Measurements from ENCODE around the gene CAMKK2. TPM values are rescaled to one million over a fixed set of nuclear protein-coding genes. Genes with fewer than 3 reads are reported as not detected.
"Not testable (repeated sequence)": the region's sequence is repeated elsewhere in the genome, so short reads cannot be mapped to it uniquely, and the experiment has no call there.

The CAMKK2 gene
- total and polyA plus RNA-seq, 8 donors = 9.3 to 26.7 (median 13.0) TPM

- Histone ChIP-seq H3K27me3 (no peaks in the 10 kb centered on the region), H3K9me3 (no peaks in the 10 kb centered on the region), H3K36me3 (peaks cover 0 to 17% (median 3%) of the 10 kb centered on the region in 3 donors), H3K4me3 (no peak overlapping the region), H3K4me1 (no peaks in the 10 kb centered on the region), H3K27ac (no peak overlapping the region)
- ATAC-seq (no peak), FAIRE-seq (no peak), DNase-seq (no peak)
- WGBS, 2 donors = 92 to 94% methylated on average over 9 to 10 of the region's 10 CpGs
- TF ChIP-seq CTCF (IDR thresholded peaks at IDR 0.05) = no peak
- intact Hi-C loops (cut with DNase I) = no loop called here
Measured at GRCh38 chr12:121263206-121263935, 33.1 kb downstream of the CAMKK2 start.

GRCh38 chr12:121261398-121261797, 35.1 kb downstream of the CAMKK2 start:
- 83 to 88% methylated on average over 6 of the region's 6 CpGs for WGBS, 2 donors
- H3K4me3 ChIP-seq = no peak overlapping the region
- DNase-seq = no peak
- H3K9me3 ChIP-seq = no peaks in the 10 kb centered on the region
- no peak overlapping the region for H3K27ac ChIP-seq
- no peak for TF ChIP-seq CTCF (IDR thresholded peaks at IDR 0.05)
- intact Hi-C loops (cut with DNase I) = no loop called here
- ATAC-seq = no peak
- H3K27me3 ChIP-seq = no peaks in the 10 kb centered on the region
- no peaks in the 10 kb centered on the region for H3K4me1 ChIP-seq
- FAIRE-seq = no peak
- peaks cover 0 to 17% (median 3%) of the 10 kb centered on the region in 3 donors for H3K36me3 ChIP-seq

GRCh38 chr12:121260091-121260490, 36.4 kb downstream of the CAMKK2 start:
- FAIRE-seq (no peak), ATAC-seq (no peak), DNase-seq (no peak)
- 89 to 91% methylated on average over 7 of the region's 7 CpGs for WGBS, 2 donors
- Histone ChIP-seq H3K4me1 (no peaks in the 10 kb centered on the region), H3K36me3 (peaks cover 0 to 17% (median 3%) of the 10 kb centered on the region in 3 donors), H3K9me3 (no peaks in the 10 kb centered on the region), H3K4me3 (no peak overlapping the region), H3K27me3 (no peaks in the 10 kb centered on the region), H3K27ac (no peak overlapping the region)
- TF ChIP-seq CTCF (IDR thresholded peaks at IDR 0.05) = no peak
- intact Hi-C loops (cut with DNase I) = no loop called here

GRCh38 chr12:121259074-121259473, 37.4 kb downstream of the CAMKK2 start:
- TF ChIP-seq CTCF (IDR thresholded peaks at IDR 0.05) = no peak
- Histone ChIP-seq H3K27me3 (no peaks in the 10 kb centered on the region), H3K4me3 (no peak overlapping the region), H3K36me3 (peaks cover 0 to 17% (median 3%) of the 10 kb centered on the region in 3 donors), H3K4me1 (no peaks in the 10 kb centered on the region), H3K27ac (no peak overlapping the region), H3K9me3 (no peaks in the 10 kb centered on the region)
- FAIRE-seq (no peak), ATAC-seq (no peak), DNase-seq (no peak)
- intact Hi-C loops (cut with DNase I) = no loop called here
- WGBS, 2 donors = 98% methylated on average over 11 of the region's 11 CpGs

GRCh38 chr12:121257704-121258449, 38.6 kb downstream of the CAMKK2 start:
- FAIRE-seq; H3K9me3 ChIP-seq; intact Hi-C loops (cut with DNase I); H3K27ac ChIP-seq; H3K4me1 ChIP-seq; ATAC-seq; H3K27me3 ChIP-seq; H3K4me3 ChIP-seq: not testable (repeated sequence)
- DNase-seq = peak in 1 of 6 donors; percentile 15
- 94% methylated on average over 8 of the region's 8 CpGs for WGBS, 2 donors
- H3K36me3 ChIP-seq = peaks cover 0 to 13% (median 2%) of the 10 kb centered on the region in 3 donors
